ENCODE measurements around the gene LLGL1.

The LLGL1 gene

DNA sequence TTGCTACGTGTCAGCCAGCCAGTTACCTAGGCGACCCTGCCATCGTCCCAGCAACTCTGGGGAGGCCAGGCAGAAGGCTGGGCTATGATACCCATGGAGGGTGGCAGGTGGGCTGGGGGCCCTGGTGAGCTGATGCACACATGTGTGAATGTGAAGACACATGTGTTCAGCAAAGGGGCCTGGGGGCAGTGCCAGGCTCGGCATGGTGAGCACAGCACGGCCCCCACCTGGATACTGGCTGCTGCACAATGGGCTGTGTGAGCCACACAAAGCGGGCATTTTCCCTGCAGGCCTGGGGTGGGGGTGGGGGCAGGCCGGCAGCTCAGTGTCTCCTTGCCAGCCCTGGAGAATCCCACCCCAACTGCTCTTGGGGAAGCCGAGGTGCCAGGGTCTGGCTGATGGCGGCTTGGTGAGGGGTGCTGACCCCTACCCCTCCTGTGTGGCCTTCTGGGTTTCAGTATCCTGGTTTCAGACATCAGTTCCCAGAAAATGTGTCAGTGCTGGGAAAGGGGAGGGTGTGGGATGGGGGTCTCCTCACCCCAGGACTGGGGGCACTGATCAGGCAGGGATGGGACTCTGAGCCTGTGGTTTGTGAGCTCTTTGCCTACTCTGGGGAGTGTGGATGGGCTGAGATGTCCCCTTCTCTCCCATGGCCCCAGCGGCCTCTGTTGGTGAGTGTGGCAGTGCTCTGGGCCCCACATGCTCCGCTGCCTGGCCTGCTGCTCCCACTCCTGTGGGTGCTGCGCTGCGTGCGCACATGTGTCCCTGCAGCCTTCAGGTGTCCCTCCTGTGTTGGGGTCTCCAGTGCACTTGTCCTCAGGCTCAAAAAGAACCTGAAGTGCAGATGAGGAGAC is 5.1 kb downstream of the LLGL1 start:
- no peak for DNase-seq

DNA sequence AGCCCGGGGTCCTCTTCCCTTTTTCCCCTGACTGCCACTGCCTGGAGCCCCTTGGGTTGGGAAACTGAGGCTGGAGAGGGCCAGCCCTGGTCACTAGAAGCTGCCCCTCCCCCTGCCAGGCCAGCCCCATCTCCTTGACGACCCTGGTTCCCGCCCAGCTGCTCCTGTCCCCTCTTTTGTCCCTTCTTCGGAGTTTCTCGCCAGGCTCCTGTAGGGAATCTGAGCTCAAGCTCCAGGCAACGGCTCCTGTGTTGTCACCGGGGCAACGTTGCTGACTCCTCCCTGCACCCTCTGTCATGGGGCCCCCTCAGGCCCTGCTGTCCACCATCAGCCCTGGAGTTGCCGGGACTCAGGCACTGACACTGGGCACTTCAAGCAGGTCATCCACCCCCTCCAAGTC is 5.7 kb downstream of the LLGL1 start:
- DNase-seq = no peak

DNA sequence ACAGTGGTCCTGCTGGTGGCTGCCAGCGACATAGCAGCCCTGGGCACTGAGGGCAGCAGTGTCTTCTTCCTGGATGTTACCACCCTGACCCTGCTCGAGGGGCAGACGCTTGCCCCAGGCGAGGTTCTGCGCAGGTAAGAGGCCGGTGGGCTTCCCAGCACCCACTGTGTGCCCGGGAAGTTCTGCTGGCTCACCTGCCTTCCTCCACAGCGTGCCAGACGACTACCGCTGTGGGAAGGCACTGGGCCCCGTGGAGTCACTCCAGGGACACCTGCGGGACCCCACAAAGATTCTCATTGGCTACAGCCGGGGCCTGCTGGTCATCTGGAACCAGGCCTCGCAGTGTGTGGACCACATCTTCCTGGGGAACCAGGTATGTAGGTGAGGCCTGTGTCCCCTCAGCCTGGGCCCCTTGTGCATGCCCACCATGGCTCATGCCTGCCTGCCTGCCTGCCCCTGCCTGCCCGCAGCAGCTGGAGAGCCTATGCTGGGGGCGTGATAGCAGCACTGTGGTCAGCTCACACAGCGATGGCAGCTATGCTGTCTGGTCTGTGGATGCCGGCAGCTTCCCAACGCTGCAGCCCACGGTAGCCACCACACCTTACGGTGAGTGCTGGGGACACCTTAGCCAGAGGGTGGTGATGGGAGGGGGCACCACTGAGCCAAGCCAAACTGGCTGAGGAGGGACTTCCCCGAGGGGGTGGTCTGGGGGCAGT is 8.5 kb downstream of the LLGL1 start:
- DNase-seq = no peak

DNA sequence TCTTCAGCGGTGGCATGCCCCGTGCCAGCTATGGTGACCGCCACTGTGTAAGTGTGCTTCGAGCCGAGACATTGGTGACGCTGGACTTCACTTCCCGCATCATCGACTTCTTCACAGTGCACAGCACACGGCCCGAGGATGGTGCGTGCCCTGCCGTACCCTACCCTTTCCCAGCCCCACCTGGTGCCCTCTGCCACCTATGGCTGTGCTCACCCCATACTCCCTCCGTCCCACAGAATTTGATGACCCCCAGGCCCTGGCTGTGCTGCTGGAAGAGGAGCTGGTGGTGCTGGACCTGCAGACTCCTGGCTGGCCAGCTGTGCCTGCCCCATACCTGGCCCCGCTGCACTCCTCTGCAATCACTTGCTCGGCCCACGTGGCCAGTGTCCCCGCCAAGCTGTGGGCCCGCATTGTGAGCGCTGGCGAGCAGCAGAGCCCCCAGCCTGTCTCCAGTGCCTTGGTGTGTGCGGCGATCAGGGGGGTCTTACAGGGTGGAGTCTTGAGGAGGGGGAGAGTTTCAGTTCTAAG is 9.5 kb downstream of the LLGL1 start:
- DNase-seq = no peak

DNA sequence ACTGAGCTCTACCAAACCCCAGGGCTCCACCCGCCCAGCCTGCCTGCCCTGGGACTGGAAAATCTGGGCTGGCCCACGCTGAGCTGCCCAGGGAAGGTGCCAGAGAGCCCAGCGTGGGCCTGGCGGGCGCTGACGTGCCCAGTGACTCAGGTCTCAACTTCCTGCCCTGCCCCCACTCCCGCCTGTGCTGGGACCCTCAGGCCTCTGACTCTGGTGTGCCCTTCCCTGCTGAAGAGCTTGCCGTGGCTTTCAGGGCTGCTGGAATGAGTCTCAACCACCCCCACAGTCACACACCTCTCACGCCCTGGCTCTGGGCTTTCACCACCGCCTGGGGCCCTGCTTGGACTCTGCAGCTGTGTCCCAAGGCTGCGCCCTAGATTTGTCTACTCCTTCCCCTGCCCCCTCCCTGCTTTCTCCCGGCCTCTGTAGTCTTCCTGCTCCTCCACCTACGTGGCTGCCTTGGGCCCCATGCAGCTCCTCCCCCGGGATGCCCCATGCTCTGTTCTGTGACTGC is 10.4 kb downstream of the LLGL1 start:
- DNase-seq = no peak

DNA sequence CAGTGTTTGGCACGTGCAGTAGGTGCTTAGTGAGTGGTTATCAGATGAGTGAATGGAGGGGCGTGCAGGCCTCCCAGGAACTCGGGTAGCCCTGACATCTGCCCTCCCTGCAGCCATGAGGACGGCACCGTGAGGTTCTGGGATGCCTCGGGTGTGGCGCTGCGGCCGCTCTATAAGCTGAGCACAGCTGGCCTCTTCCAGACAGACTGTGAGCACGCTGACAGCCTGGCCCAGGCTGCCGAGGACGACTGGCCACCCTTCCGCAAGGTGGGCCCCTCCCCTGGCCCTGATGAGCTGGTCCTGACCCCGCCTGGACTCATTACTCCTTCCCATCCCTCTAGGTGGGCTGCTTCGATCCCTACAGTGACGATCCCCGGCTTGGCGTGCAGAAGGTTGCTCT is 11.1 kb downstream of the LLGL1 start:
- no peak for DNase-seq

DNA sequence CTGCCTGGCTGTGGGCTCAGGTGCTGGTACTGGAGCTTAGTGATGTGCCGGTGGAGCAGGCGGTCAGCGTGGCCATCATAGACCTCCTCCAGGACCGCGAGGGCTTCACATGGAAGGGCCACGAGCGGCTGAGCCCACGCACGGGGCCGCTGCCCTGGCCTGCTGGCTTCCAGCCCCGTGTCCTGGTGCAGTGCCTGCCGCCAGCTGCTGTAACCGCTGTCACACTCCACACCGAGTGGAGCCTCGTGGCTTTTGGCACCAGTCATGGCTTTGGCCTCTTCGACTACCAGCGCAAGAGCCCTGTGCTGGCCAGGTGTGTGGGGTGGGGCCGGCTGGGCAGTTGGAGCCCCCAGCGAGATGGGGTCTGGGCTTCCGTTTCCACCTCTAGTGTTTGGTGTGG is 12.0 kb downstream of the LLGL1 start:
- no peak for DNase-seq

DNA sequence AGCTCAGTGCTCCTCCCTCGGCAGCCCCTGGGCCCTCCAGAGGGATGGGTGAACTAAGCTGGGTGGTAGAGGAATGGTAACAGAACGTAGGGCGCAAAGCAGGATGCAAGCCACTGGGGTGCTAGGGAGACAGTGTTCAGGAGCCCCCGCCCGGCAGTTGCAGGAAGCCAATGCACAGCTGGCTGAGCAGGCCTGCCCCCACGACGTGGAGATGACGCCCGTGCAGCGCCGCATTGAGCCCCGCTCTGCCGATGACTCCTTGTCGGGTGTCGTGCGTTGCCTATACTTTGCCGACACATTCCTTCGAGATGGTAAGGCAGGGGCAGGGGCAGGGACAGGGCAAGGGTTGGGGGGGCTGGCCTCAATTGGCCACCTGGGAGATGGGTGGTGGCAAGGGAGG is 12.9 kb downstream of the LLGL1 start:
- no peak for DNase-seq

DNA sequence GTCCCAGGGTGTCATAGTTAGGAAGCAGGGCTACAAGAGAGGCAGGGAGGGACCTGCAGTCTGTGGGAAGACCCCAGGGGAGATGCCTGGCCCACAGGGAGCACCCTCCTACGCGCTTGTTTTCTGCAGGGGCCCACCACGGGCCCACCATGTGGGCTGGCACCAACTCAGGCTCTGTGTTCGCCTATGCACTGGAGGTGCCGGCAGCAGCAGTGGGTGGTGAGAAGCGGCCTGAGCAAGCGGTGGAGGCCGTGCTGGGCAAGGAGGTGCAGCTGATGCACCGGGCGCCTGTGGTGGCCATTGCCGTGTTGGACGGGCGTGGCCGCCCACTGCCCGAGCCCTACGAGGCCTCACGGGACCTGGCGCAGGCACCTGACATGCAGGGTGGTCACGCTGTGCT is 15.0 kb downstream of the LLGL1 start:
- no peak for DNase-seq

DNA sequence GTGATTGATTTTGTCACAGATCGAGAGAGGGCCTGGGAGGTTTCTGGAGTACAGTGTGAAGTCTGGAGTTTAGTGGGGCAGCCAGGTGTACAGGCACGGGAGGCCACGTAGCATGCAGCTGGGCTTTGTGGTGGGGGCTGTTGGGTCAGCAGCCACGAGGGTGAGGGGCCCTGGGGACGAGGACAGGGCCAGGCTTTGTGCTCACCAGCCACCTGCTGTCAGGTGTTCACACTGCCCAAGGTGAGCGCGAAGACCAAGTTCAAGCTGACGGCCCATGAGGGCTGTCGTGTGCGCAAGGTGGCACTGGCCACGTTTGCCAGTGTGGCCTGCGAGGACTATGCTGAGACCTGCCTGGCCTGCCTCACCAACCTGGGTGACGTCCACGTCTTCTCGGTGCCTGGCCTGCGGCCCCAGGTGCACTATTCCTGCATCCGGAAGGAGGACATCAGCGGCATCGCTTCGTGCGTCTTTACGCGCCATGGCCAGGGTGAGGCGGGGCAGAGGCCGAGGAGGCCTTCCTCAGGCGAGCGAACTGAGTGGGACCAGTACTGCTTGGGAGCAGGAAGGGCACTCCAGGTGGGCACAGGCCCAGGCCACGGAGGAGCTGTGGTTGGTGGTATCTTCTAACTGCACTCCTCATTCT is 15.9 kb downstream of the LLGL1 start:
- DNase-seq = no peak

DNA sequence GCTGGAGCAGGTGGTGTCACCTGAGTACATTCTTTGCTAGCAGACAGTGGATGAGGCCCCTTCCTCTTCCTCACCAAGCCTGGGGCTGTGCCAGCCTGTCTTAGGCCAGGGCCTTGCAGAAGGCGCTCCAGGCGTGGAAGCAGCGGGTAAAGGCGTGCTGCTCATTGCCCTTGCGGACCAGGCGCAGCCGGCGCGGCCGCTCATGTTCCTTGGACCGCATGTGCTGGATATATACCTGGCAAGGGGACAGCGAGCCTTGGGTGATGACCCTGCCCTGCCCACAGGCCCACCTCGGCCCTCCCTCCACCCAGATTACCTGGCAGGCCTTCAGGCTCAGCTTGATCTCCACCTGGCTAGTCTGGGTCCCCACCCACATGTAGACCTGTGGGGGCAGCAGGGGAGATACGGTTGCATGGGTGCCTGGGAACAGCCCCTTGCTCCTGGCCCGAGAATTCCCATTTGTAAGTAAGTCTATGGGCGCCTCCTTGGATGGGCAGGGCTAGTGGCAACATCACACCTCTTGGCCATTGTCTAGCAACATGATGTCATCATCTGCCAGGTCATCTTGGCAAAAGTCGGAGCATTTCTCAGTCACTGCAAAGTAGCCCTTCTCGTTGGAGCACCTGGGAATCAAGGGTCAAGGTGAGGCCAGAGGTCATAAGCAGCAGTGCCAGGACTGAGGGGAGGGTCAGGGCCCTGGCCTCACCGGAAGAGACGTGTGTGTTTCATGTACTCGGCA is 19.8 kb downstream of the LLGL1 start:
- no peak for DNase-seq

DNA sequence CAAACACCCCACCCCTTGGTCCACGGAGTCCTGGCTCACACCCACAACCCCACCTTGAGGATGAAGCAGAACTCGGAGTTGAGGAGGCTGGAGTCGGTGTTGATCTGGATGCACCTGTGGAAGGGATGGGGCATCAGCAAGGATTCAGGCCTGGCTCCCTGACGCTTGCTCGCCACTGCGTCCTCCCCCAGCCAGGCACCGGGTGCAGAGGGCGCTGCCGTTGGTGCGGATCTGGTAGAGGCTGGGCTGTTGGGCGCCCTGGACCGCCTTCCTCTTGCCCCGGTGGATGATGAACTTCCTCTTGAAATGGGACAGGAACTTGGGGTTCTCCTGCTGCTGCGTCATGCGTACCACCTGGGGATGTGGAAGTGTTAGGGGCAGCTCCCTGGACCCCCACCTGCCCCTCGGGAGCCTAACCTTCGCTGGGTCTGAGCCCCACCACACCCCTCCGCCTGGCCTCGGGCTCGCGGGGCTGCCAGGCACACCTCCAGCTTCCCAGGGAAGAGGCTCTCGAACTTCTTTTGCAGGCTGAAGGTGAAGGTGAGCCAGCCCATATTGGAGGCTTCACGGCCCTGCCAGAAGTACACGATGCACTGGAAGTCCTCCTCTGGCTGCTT is 20.8 kb downstream of the LLGL1 start:
- DNase-seq = no peak

DNA sequence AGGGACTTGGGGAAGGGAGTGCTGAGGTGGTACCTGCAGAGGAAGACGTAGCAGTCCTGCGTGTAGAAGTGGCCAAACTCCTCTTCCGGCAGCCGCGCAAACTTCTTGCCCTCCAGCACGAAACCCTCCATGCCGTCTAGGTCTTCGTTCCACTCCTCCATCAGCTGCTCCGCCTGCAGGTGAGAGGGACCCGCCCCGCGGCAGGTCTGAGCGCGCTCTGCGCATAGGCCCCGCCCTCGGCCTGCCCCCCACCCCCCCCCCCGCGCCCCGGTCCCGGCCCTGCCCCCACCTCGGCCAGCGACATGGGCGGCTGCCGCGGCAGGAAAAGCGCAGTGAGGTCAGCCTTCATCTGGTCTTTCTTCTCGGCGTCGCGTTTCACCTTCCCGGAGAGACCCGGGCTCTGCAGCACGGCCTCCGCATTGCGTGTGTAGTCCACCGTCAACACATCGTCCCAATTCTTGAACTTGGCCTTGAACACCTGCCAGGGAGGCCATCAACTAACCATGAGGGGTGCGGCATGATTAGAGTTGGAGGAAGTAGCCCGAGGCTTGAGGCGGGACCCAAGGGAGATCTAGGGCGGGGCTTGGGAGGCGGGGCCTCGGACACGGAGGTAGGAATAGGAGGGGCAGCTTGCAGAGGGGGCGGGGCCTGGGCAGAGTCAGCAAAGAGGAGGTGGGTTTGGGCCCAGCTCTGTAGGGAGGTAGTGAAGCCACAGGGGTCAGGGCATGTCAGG is 21.6 kb downstream of the LLGL1 start:
- peak; percentile 14 for DNase-seq

DNA sequence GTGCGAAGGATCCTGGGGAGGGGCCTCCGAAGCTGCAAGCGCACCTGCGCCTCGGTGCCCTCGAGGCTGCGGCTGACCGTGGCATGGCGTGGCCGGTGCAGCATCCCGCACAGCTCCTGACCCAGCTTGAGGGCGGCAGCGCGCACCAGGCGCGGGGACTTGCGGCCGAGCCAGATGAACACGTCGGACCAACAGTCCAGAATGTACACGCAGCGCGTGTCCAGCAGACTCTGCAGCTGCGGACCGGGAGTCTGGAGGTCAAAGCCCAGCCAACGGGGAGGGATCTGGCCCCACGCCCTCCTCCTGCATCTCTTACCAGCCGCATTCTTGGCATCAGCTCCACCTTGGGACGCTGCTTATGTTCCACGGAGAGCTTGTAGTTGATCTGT is 22.2 kb downstream of the LLGL1 start:
- no peak for DNase-seq

DNA sequence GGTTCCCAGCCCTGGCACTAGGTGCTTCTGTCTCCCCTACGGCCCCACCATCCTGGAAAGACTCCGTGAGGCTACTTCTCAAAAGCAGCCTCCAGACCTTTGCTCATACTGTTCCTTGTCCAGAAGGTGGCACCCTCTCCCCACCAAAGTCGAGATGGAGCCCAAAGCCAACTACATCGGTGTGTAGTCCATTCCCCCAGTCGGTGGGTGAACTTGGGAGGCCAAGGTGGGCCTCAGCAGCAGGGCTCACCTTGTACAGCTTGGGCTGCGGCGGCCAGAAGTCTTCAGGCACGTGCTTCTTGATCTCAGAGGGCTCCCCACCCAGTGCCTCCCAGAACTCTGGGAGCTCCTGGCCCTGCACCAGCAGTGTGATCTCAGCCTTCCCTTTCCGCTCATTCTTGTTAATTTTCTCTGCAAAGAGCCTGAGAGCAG is 22.9 kb downstream of the LLGL1 start:
- DNase-seq = peak; percentile 75

DNA sequence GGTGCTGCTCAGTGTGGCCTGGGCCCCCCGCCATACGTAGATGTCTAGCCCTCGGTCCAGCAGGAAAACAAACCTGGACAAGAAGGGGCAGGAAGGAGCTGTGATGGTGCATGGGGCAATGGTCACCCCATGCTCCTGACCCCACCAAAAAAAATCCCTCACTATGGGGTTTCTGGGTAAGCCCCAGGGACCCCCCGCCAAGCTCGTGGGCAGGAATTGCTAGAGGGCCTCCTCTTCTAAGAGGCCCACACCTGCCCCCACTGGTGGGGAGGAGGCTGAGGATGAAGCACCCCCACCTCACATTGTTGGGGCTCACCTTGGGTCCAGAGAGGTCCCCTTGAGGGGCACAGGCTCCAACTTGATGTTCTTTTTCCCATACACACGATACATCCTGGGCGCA is 23.4 kb downstream of the LLGL1 start:
- DNase-seq = no peak

DNA sequence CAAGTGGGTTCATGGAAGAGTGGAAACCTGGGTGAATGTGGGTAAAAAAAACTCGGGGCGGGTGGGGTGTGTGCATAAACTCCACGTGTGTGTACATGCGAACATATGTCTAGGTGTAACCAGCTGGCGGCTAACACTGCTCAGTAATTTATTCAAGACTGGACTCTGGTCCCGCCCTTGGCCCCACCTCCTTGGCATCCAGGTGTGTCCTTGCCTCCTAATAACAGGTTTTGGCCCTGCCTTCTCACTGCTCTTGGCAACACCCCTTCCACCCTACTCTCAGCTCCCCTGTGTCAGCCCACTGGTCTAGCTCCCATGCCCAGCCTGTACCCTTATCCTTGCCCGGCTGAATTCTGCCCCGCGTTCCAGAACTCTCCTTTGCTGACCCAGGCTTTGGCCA is 24.8 kb downstream of the LLGL1 start:
- no peak for DNase-seq

DNA sequence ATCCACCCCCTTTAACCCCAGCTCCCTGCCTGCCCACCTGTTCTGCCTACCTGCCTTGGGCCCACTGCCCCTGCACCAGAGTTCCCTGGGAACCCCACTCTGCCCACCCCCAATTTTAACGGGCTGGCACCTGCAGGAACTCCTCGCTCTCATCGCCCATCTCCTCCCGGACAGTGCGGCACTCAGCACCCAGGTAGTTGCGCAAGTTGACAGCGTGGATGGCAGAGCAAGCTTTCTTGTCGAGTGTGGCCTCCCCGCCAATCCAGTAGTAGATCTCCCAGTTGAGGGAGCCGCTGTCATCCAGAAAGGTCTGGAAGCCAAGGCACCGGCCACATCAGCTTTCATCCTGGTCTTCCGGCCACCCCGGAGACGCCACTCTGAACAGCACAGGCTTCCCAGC is 25.3 kb downstream of the LLGL1 start:
- DNase-seq = no peak

DNA sequence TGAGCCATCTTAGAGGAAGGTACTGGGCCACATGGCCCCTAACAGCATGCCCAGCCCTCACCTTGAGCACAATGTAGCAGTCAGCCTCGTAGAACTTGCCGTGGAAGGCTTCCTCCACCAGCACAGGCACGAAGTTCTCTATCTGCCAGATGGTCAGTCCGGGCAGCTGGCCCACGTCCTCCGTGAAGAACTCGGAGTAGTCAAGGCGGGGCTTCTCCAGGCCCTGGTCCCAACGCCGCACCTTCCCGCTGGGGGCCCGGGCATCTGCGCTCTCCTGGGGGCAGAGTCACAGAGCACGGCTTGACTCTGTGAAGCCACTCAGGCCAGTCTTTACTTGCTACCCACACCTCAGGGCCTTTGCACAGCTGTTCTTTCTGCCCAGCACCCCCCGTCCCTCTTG is 25.8 kb downstream of the LLGL1 start:
- DNase-seq = no peak

DNA sequence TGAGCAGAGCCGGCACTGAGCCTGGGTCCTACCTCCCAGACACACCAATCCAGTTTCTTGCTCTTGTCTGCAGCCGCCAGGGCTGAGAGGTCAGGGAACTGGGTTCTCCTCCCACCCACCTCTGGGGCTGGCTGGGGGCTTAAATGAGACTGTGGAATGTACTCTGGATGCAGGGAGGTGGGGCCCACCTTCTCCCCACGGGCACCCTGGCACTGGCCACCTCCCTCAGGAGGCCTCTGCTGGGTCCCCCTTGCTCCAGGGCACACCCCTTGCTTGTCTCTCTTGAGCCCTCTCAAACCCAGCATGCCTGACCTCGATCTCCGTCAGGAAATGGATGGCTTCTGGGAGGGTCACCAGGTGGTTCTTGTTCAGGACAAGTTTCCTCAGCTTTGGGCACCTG is 26.7 kb downstream of the LLGL1 start:
- DNase-seq = no peak

DNA sequence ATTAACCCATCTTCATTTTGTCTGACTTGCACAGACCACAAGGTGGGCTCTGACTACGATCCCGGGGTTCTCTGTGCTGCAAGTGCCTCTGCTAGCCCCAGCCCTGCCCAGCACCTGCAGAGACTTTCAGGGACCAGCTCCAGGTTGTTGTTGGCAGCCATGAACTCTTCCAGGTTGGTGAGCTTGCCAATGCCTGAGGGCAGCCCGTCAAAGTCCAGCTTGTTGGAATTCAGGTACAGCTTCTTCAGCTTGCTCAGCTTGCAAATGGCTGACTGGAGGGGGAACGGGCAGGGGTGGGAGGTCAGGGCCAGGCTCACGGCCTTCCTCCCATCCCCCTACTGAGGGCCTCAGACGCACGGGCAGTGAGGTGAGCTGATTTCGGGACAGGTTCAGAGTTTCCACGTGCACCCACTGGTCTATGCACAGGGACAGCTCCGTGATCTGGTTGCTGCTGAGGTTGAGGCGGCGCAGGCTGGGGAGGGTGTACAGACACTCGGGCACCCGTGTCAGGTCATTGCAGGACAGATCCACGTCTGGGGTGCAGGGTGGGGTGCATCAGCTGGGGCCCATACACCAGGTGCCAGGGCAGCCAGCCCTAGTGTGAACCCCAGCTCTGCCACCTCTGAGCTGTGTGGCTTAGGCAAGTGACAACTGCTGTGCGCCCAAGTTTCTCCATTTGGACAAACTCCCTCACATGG is 27.9 kb downstream of the LLGL1 start:
- DNase-seq = no peak
